Naive thymus-derived CD4-positive, alpha-beta T cell (primary cell): Measurements from ENCODE around the gene KCNH1. TPM values are rescaled to one million over a fixed set of nuclear protein-coding genes. Genes with fewer than 3 reads are reported as not detected.
A peak's percentile ranks its signal among the peaks of the same experiment; 100 is the strongest.

Source experiments
- ATAC-seq: fragments of 150-1000 bp; cut with Tn5 transposase; 2 replicates; pipeline ENCODE4 v1.10.0; 2021; ENCODE audit warnings: mild to moderate bottlenecking, moderate library complexity
- CTCF ChIA-PET: fragments of 350-600 bp; sonication (Branson Sonifier 250); formaldehyde crosslinking; loops from one replicate; lab custom pipeline; 2021; ENCODE audit warnings: antibody characterized with exemption; lab: Charles Lee
- POLR2A ChIA-PET: fragments of 350-600 bp; sonication (Branson Sonifier 250); formaldehyde crosslinking; loops from one replicate; lab custom pipeline; 2021; ENCODE audit warnings: antibody characterized with exemption, inconsistent platforms; lab: Charles Lee
- DNase-seq, 9 donors: peaks; one replicate each; pipeline versions ENCODE4 v3.0.0 to v3.0.0-alpha.2; 2020 to 2022; ENCODE audit warnings: mixed read lengths in 1 of 9
- H3K27ac ChIP-seq: one replicate; pipeline ENCODE4 v1.7.0; 2013; ENCODE audit warnings: mild to moderate bottlenecking, low read depth, low read length, moderate library complexity
- H3K27me3 ChIP-seq, 2 donors: one replicate each; pipeline ENCODE4 v1.7.0; 2013; ENCODE audit warnings: low read length in 2 of 2, mild to moderate bottlenecking in 2 of 2, moderate library complexity in 2 of 2; ENCODE audit not compliant: control insufficient read depth in 2 of 2, insufficient read depth in 2 of 2
- H3K36me3 ChIP-seq, 3 experiments: 1 replicate in 2 of 3; 2 replicates in 1 of 3; pipeline ENCODE4 v1.7.0; 2013; ENCODE audit warnings: low read length in 3 of 3, mild to moderate bottlenecking in 3 of 3, moderate library complexity in 1 of 3; ENCODE audit not compliant: insufficient read depth in 3 of 3, control insufficient read depth in 2 of 3
- H3K4me1 ChIP-seq, 2 donors: one replicate each; pipeline ENCODE4 v1.7.0; 2013; ENCODE audit warnings: low read length in 2 of 2, mild to moderate bottlenecking in 2 of 2, moderate library complexity in 1 of 2; ENCODE audit not compliant: control insufficient read depth in 2 of 2, insufficient read depth in 2 of 2
- H3K4me3 ChIP-seq: 2 replicates; pipeline ENCODE4 v1.7.0; 2013; ENCODE audit warnings: mild to moderate bottlenecking, low read length
- H3K9me3 ChIP-seq, 3 experiments: 1 replicate in 2 of 3; 2 replicates in 1 of 3; pipeline ENCODE4 v1.7.0; 2013; ENCODE audit warnings: low read length in 3 of 3; ENCODE audit not compliant: control insufficient read depth in 2 of 3
- H3K27ac Mint-ChIP-seq, 9 donors: one replicate each; pipeline ENCODE4 v1.8.0; 2020 to 2022; ENCODE audit warnings: mixed read lengths in 9 of 9, mild to moderate bottlenecking in 8 of 9, moderate library complexity in 5 of 9, inconsistent platforms in 2 of 9
- H3K27me3 Mint-ChIP-seq, 5 donors: one replicate each; pipeline ENCODE4 v1.8.0; 2021 to 2022; ENCODE audit warnings: mixed read lengths in 5 of 5, mild to moderate bottlenecking in 1 of 5
- H3K36me3 Mint-ChIP-seq, 5 donors: one replicate each; pipeline ENCODE4 v1.8.0; 2020 to 2022; ENCODE audit warnings: mixed read lengths in 5 of 5, mild to moderate bottlenecking in 3 of 5, inconsistent platforms in 1 of 5
- H3K4me1 Mint-ChIP-seq, 7 donors: one replicate each; pipeline ENCODE4 v1.8.0; 2020 to 2022; ENCODE audit warnings: mixed read lengths in 7 of 7, mild to moderate bottlenecking in 3 of 7, inconsistent platforms in 1 of 7
- H3K4me3 Mint-ChIP-seq, 10 donors: one replicate each; pipeline ENCODE4 v1.8.0; 2020 to 2022; ENCODE audit warnings: mild to moderate bottlenecking in 10 of 10, mixed read lengths in 10 of 10, moderate library complexity in 6 of 10, inconsistent platforms in 2 of 10
- H3K9me3 Mint-ChIP-seq, 11 donors: one replicate each; pipeline ENCODE4 v1.8.0; 2020 to 2022; ENCODE audit warnings: mixed read lengths in 11 of 11, mild to moderate bottlenecking in 4 of 11, inconsistent platforms in 1 of 11, moderate library complexity in 1 of 11
- intact Hi-C, 2 donors: fragments of 100-400 bp; cut with micrococcal nuclease; formaldehyde crosslinking; loops; one replicate each; pipeline ENCODE4 v1.15.1; 2023
- polyA plus RNA-seq, 2 donors: library from polyadenylated mRNA; unstranded; fragments of 300-500 nt; fragmentation: Illumina TruSeq; gene quantifications; one replicate each; pipeline ENCODE4 v1.2.3, GENCODE V29; 2021
- total RNA-seq, 6 experiments: library from RNA in 5 of 6; stranded (reverse) in 5 of 6; gene quantifications; 1 replicate in 5 of 6; 2 replicates in 1 of 6; pipeline ENCODE4 v1.2.3 and lab custom pipeline; 2021 to 2026

Gene KCNH1
- total and polyA plus RNA-seq, 7 experiments from 2014 or later, result not detected

- Mint-ChIP-seq H3K27me3 (peaks cover 19 to 46% (median 30%) of the 10 kb centered on the region in 5 donors), H3K27ac (no peak overlapping the region), H3K4me3 (no peak overlapping the region), H3K9me3 (no peaks in the 10 kb centered on the region), H3K4me1 (peaks cover 0 to 1% (median 0%) of the 10 kb centered on the region in 7 donors), H3K36me3 (no peaks in the 10 kb centered on the region)
- no peak overlapping the region for H3K4me3 ChIP-seq
- no peaks in the 10 kb centered on the region for H3K4me1 ChIP-seq
- H3K27me3 ChIP-seq, result no peaks in the 10 kb centered on the region
- no peaks in the 10 kb centered on the region for H3K36me3 ChIP-seq
- intact Hi-C loops, result no loop called here
- ChIA-PET POLR2A (no interaction called here), CTCF (no interaction called here)
- H3K9me3 ChIP-seq, result no peaks in the 10 kb centered on the region
- no peak for ATAC-seq
- no peak for DNase-seq
- no peak overlapping the region for H3K27ac ChIP-seq
Measured at GRCh38 chr1:210901981-210902770, 231.8 kb downstream of the KCNH1 start.

GRCh38 chr1:210900820-210901219, 233.1 kb downstream of the KCNH1 start:
- ATAC-seq, result no peak
- no peak for DNase-seq
- Mint-ChIP-seq H3K9me3 (peaks cover 0 to 1% (median 0%) of the 10 kb centered on the region in 11 donors), H3K27ac (no peak overlapping the region), H3K4me1 (peaks cover 0 to 1% (median 0%) of the 10 kb centered on the region in 7 donors), H3K36me3 (no peaks in the 10 kb centered on the region), H3K4me3 (no peak overlapping the region), H3K27me3 (peaks cover 19 to 46% (median 25%) of the 10 kb centered on the region in 5 donors)
- ChIA-PET CTCF (no interaction called here), POLR2A (no interaction called here)
- Histone ChIP-seq H3K9me3 (no peaks in the 10 kb centered on the region), H3K27ac (no peak overlapping the region), H3K4me3 (no peak overlapping the region), H3K27me3 (no peaks in the 10 kb centered on the region), H3K4me1 (no peaks in the 10 kb centered on the region), H3K36me3 (no peaks in the 10 kb centered on the region)
- intact Hi-C loops, result no loop called here

- ChIA-PET CTCF (no interaction called here), POLR2A (no interaction called here)
- Histone ChIP-seq H3K4me1 (no peaks in the 10 kb centered on the region), H3K27me3 (no peaks in the 10 kb centered on the region), H3K4me3 (no peak overlapping the region), H3K9me3 (no peaks in the 10 kb centered on the region), H3K36me3 (no peaks in the 10 kb centered on the region), H3K27ac (no peak overlapping the region)
- Mint-ChIP-seq H3K9me3 (peaks cover 0 to 8% (median 0%) of the 10 kb centered on the region in 11 donors), H3K27me3 (peaks cover 19 to 47% (median 21%) of the 10 kb centered on the region in 5 donors), H3K36me3 (no peaks in the 10 kb centered on the region), H3K27ac (no peak overlapping the region), H3K4me3 (no peak overlapping the region), H3K4me1 (peaks cover 0 to 1% (median 0%) of the 10 kb centered on the region in 7 donors)
- intact Hi-C loops, result no loop called here
- no peak for DNase-seq
- no peak for ATAC-seq
Measured at GRCh38 chr1:210900079-210900478, 233.9 kb downstream of the KCNH1 start.

GRCh38 chr1:210899676-210900075, 234.3 kb downstream of the KCNH1 start:
- Histone ChIP-seq H3K9me3 (no peaks in the 10 kb centered on the region), H3K4me3 (no peak overlapping the region), H3K27ac (no peak overlapping the region), H3K36me3 (no peaks in the 10 kb centered on the region), H3K4me1 (no peaks in the 10 kb centered on the region), H3K27me3 (no peaks in the 10 kb centered on the region)
- H3K36me3 Mint-ChIP-seq, result no peaks in the 10 kb centered on the region
- no peak overlapping the region for H3K27ac Mint-ChIP-seq
- DNase-seq (no peak), ATAC-seq (no peak)
- peaks cover 17 to 45% (median 21%) of the 10 kb centered on the region in 5 donors for H3K27me3 Mint-ChIP-seq
- CTCF ChIA-PET, result no interaction called here
- intact Hi-C loops, result no loop called here
- no peak overlapping the region for H3K4me3 Mint-ChIP-seq
- no peaks in the 10 kb centered on the region for H3K4me1 Mint-ChIP-seq
- POLR2A ChIA-PET, result no interaction called here
- H3K9me3 Mint-ChIP-seq, result peaks cover 0 to 12% (median under 1%) of the 10 kb centered on the region in 11 donors

GRCh38 chr1:210898473-210898872, 235.5 kb downstream of the KCNH1 start:
- ATAC-seq, result no peak
- H3K36me3 Mint-ChIP-seq, result peaks cover 0 to 7% (median 0%) of the 10 kb centered on the region in 5 donors
- Histone ChIP-seq H3K9me3 (no peaks in the 10 kb centered on the region), H3K27ac (no peak overlapping the region), H3K36me3 (no peaks in the 10 kb centered on the region), H3K4me1 (no peaks in the 10 kb centered on the region), H3K27me3 (no peaks in the 10 kb centered on the region), H3K4me3 (no peak overlapping the region)
- no peak overlapping the region for H3K27ac Mint-ChIP-seq
- intact Hi-C loops, result no loop called here
- DNase-seq, result no peak
- ChIA-PET POLR2A (no interaction called here), CTCF (no interaction called here)
- peaks cover 14 to 39% (median 21%) of the 10 kb centered on the region in 5 donors for H3K27me3 Mint-ChIP-seq
- H3K4me1 Mint-ChIP-seq, result no peaks in the 10 kb centered on the region
- H3K9me3 Mint-ChIP-seq, result peaks cover 2 to 24% (median 8%) of the 10 kb centered on the region in 11 donors
- H3K4me3 Mint-ChIP-seq, result no peak overlapping the region

- intact Hi-C loops, result no loop called here
- H3K27me3 Mint-ChIP-seq, result peaks cover 0 to 24% (median 11%) of the 10 kb centered on the region in 5 donors
- DNase-seq (no peak), ATAC-seq (peak; percentile 40)
- no peak overlapping the region for H3K4me3 Mint-ChIP-seq
- ChIA-PET POLR2A (no interaction called here), CTCF (no interaction called here)
- Histone ChIP-seq H3K4me1 (no peaks in the 10 kb centered on the region), H3K27ac (no peak overlapping the region), H3K36me3 (no peaks in the 10 kb centered on the region), H3K9me3 (no peaks in the 10 kb centered on the region), H3K4me3 (no peak overlapping the region), H3K27me3 (no peaks in the 10 kb centered on the region)
- H3K9me3 Mint-ChIP-seq, result peaks cover 0 to 16% (median 4%) of the 10 kb centered on the region in 11 donors
- no peaks in the 10 kb centered on the region for H3K4me1 Mint-ChIP-seq
- no peaks in the 10 kb centered on the region for H3K36me3 Mint-ChIP-seq
- H3K27ac Mint-ChIP-seq, result no peak overlapping the region
Measured at GRCh38 chr1:210883821-210884220, 250.1 kb downstream of the KCNH1 start.
